SH-SY5Y (cell line): ENCODE measurements around the gene FOSL1.

Experiments used
- GATA2 ChIP-seq: IDR thresholded peaks from 2 replicates; pipeline ENCODE4 v1.6.1; 2011; ENCODE audit warnings: mild to moderate bottlenecking, low read depth, low read length
- GATA3 ChIP-seq: IDR thresholded peaks from 2 replicates; pipeline ENCODE4 v1.6.1; 2011; ENCODE audit warnings: low read depth, mild to moderate bottlenecking, low read length, moderate library complexity

GRCh38 chr11:65903068-65903481 lies 2.9 kb upstream of the FOSL1 start:
- TF ChIP-seq GATA2 (no peak), GATA3 (no peak)
